ENCODE measurements around the gene TMOD3. TPM values are rescaled to one million over a fixed set of nuclear protein-coding genes. Genes with fewer than 3 reads are reported as not detected.
A peak's percentile ranks its signal among the peaks of the same experiment; 100 is the strongest.

Gene TMOD3
- total and polyA plus RNA-seq, 4 donors, result 7.2 to 23.9 (median 14.1) TPM

GRCh38 chr15:51912528-51912927 lies 83.1 kb downstream of the TMOD3 start:
- Histone ChIP-seq H3K36me3 (ENCODE audit: control insufficient read depth in 4 of 4, insufficient read depth in 3 of 4, low read depth in 1 of 4, low read length in 3 of 4) (peaks cover 0 to 7% (median 3%) of the 10 kb centered on the region in 4 donors), H3K27me3 (ENCODE audit: control insufficient read depth in 4 of 4, insufficient read depth in 4 of 4, low read length in 3 of 4) (no peaks in the 10 kb centered on the region), H3K9me3 (ENCODE audit: control insufficient read depth in 4 of 4, low read length in 3 of 4) (no peaks in the 10 kb centered on the region), H3K9ac (ENCODE audit: low read depth in 1 of 2, low read length in 2 of 2) (no peak overlapping the region), H3K4me3 (ENCODE audit: low read depth in 1 of 3, low read length in 3 of 3) (no peak overlapping the region), H3K27ac (ENCODE audit: low read depth in 1 of 2, low read length in 2 of 2) (no peak overlapping the region), H3K4me1 (ENCODE audit: control insufficient read depth in 4 of 4, insufficient read depth in 4 of 4, low read length in 3 of 4) (peaks cover 3 to 22% (median 7%) of the 10 kb centered on the region in 4 donors)
- no peak for DNase-seq (ENCODE audit: low spot score)
- TF ChIP-seq ZBTB33 (IDR thresholded peaks at IDR 0.05) (no peak), HNF4A (conservative IDR thresholded peaks at IDR 0.05) (peak; percentile 30 to 52), CTCF (IDR thresholded peaks at IDR 0.05; ENCODE audit: low read depth, low read length, missing input control) (no peak), ATF3 (IDR thresholded peaks at IDR 0.05) (no peak), YY1 (IDR thresholded peaks at IDR 0.05) (no peak), SP1 (IDR thresholded peaks at IDR 0.05) (no peak)
- 59% methylated on average over 3 of the region's 3 CpGs for WGBS

GRCh38 chr15:51917493-51917892 lies 88.0 kb downstream of the TMOD3 start:
- peaks cover 0 to 2% (median 0%) of the 10 kb centered on the region in 4 donors for H3K4me1 ChIP-seq (ENCODE audit: control insufficient read depth in 4 of 4, insufficient read depth in 4 of 4, low read length in 3 of 4)
- peaks cover 4 to 15% (median 11%) of the 10 kb centered on the region in 4 donors for H3K36me3 ChIP-seq (ENCODE audit: control insufficient read depth in 4 of 4, insufficient read depth in 3 of 4, low read depth in 1 of 4, low read length in 3 of 4)
- 94% methylated on average over 2 of the region's 2 CpGs for WGBS
- no peaks in the 10 kb centered on the region for H3K9me3 ChIP-seq (ENCODE audit: control insufficient read depth in 4 of 4, low read length in 3 of 4)
- H3K9ac ChIP-seq (ENCODE audit: low read depth in 1 of 2, low read length in 2 of 2), result no peak overlapping the region
- DNase-seq (ENCODE audit: low spot score), result no peak
- no peak for TF ChIP-seq REST (IDR thresholded peaks at IDR 0.05)
- TF ChIP-seq CTCF (IDR thresholded peaks at IDR 0.05; ENCODE audit: low read depth, low read length, missing input control), result peak; percentile 2
- TF ChIP-seq FOXA2 (IDR thresholded peaks at IDR 0.05), result no peak
- TF ChIP-seq RAD21 (IDR thresholded peaks at IDR 0.05), result peak in 1 of 2 donors; percentile 46
- no peak for TF ChIP-seq HNF4G (IDR thresholded peaks at IDR 0.05)
- H3K27ac ChIP-seq (ENCODE audit: low read depth in 1 of 2, low read length in 2 of 2), result no peak overlapping the region
- H3K27me3 ChIP-seq (ENCODE audit: control insufficient read depth in 4 of 4, insufficient read depth in 4 of 4, low read length in 3 of 4), result no peaks in the 10 kb centered on the region
- no peak overlapping the region for H3K4me3 ChIP-seq (ENCODE audit: low read depth in 1 of 3, low read length in 3 of 3)

All from liver (tissue), 9 donors.